AG04450 (cell line): Measurements from ENCODE around the gene ARHGAP45. TPM values are rescaled to one million over a fixed set of nuclear protein-coding genes. Genes with fewer than 3 reads are reported as not detected.
A peak's percentile ranks its signal among the peaks of the same experiment; 100 is the strongest.

Experiments
- CTCF ChIA-PET: fragments of 300-600, 350-600 bp; formaldehyde crosslinking; extraction: SDS; loops from one replicate; lab custom pipeline; 2022; ENCODE audit warnings: antibody characterized with exemption, inconsistent platforms; lab: Charles Lee
- POLR2A ChIA-PET: fragments of 350-600 bp; formaldehyde crosslinking; extraction: SDS; loops from one replicate; lab custom pipeline; 2021; ENCODE audit warnings: antibody characterized with exemption, inconsistent platforms; lab: Yijun Ruan, JAX
- DNase-seq: peaks from one replicate; pipeline ENCODE4 v3.0.0-alpha.2; 2011; ENCODE audit warnings: low read depth, low spot score
- H3K27ac ChIP-seq: one replicate; pipeline ENCODE4 v1.5.1; 2012; ENCODE audit warnings: low read depth, low read length, control low read depth
- H3K27me3 ChIP-seq: one replicate; pipeline ENCODE4 v1.6.0; 2012; ENCODE audit warnings: low read length; ENCODE audit not compliant: control insufficient read depth, insufficient read depth
- H3K4me3 ChIP-seq: 2 replicates; pipeline ENCODE4 v1.5.1; 2011; ENCODE audit warnings: mild to moderate bottlenecking, low read depth, low read length, control low read depth
- H3K9me3 ChIP-seq: 2 replicates; pipeline ENCODE4 v1.5.1; 2012; ENCODE audit warnings: low read length; ENCODE audit not compliant: control insufficient read depth, insufficient read depth
- polyA plus RNA-seq: library from polyadenylated mRNA; depleted of rRNA; stranded (reverse); fragments of >200 nt; gene quantifications from 2 replicates; pipeline ENCODE4 v1.2.3, GENCODE V29; 2011
- TF ChIP-seq, protein P1 (sequence below): IDR thresholded peaks from 2 replicates; pipeline ENCODE4 v1.5.1; 2011; ENCODE audit warnings: low read depth, low read length, control low read depth, inconsistent platforms

Gene ARHGAP45
- polyA plus RNA-seq, 1 experiment = 0.36 TPM

GRCh38 chr19:1039646-1040475, 27.1 kb upstream of the ARHGAP45 start, which contains the start of gene ABCA7:
Gene ABCA7, plus strand, starts transcription at chr19:1040107. Its CDS starts 1,255 bp downstream, at chr19:1041362.
- peak within 1 kb of the TSS; percentile 65 for H3K4me3 ChIP-seq
- H3K27me3 ChIP-seq = no peaks in the 10 kb centered on the region
- peak within 1 kb of the TSS; percentile 52 for H3K27ac ChIP-seq
- DNase-seq = peak; percentile 95
- CTCF ChIA-PET = interaction anchor here (0.7 to 1.1 kb wide), 2 partner anchors 11 to 225 kb away, joined by 3 read pairs; no protein-coding TSS in a partner anchor
- POLR2A ChIA-PET = interaction anchor here (0.6 to 8.2 kb wide), 13 partner anchors 11 to 229 kb away, joined by 3 to 126 read pairs (median 3); partner anchors contain the start of genes CNN2, GPX4 and RNU6-2
- TF ChIP-seq, protein P1, sequence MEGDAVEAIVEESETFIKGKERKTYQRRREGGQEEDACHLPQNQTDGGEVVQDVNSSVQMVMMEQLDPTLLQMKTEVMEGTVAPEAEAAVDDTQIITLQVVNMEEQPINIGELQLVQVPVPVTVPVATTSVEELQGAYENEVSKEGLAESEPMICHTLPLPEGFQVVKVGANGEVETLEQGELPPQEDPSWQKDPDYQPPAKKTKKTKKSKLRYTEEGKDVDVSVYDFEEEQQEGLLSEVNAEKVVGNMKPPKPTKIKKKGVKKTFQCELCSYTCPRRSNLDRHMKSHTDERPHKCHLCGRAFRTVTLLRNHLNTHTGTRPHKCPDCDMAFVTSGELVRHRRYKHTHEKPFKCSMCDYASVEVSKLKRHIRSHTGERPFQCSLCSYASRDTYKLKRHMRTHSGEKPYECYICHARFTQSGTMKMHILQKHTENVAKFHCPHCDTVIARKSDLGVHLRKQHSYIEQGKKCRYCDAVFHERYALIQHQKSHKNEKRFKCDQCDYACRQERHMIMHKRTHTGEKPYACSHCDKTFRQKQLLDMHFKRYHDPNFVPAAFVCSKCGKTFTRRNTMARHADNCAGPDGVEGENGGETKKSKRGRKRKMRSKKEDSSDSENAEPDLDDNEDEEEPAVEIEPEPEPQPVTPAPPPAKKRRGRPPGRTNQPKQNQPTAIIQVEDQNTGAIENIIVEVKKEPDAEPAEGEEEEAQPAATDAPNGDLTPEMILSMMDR = no peak; the same call in 1 of the 2 replicates
- H3K9me3 ChIP-seq = peaks cover 5% of the 10 kb centered on the region; the same call in 1 of the 2 replicates

DNA sequence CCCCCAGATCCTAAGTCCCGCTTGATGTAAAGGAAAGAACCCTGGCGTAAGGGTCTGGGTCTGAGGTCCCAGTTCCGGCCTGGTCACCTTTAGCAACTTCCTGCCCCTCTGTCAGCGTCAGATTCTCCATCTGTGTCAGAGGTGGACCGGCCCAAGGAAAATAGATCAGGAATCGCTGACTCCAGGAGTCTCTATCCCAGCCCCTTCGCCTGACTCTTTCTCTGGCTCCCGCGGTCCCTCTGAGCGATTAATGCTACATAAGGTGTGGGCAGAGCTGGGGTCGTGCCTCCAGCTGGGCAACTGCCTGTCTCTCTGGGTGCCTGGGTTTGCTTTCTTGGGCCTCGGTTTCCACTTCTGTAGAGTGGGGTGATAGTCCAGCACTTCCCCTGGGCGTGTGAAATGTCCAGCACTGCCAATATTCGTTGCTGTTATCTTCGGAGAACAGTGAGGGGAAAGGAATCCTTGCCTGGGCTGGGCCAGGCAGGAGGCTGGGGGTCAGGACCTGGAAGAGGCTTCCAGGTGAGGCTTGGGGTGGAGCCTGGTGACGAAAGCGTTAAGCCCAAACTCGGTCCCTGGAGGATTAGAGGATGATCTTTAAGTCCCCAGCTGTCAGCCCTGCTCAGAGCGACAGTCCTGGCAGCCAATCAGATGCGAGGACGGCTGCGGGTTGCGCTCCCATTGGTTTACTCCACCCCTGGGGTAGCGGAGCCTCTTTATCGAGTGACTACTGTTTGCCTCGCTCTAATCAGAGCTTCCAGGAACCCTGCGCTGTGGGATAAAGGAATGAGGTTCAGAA, 26.3 kb upstream of the ARHGAP45 start:
- ChIA-PET POLR2A (interaction anchor here (0.8 to 8.2 kb wide), 13 partner anchors 12 to 228 kb away, joined by 3 to 126 read pairs (median 4); partner anchors contain the start of genes CIRBP, CNN2, GPX4 and RNU6-2), CTCF (interaction anchor here (0.5 to 1.2 kb wide), 3 partner anchors 11 to 200 kb away, joined by 3 to 8 read pairs (median 3); no protein-coding TSS in a partner anchor)
- H3K9me3 ChIP-seq = peaks cover 12% of the 10 kb centered on the region; the same call in 1 of the 2 replicates
- DNase-seq = peak; percentile 90
- TF ChIP-seq, protein P1 = no peak
- peak overlapping the region; percentile 31 for H3K27ac ChIP-seq
- no peaks in the 10 kb centered on the region for H3K27me3 ChIP-seq
- H3K4me3 ChIP-seq = peak overlapping the region; percentile 65

DNA sequence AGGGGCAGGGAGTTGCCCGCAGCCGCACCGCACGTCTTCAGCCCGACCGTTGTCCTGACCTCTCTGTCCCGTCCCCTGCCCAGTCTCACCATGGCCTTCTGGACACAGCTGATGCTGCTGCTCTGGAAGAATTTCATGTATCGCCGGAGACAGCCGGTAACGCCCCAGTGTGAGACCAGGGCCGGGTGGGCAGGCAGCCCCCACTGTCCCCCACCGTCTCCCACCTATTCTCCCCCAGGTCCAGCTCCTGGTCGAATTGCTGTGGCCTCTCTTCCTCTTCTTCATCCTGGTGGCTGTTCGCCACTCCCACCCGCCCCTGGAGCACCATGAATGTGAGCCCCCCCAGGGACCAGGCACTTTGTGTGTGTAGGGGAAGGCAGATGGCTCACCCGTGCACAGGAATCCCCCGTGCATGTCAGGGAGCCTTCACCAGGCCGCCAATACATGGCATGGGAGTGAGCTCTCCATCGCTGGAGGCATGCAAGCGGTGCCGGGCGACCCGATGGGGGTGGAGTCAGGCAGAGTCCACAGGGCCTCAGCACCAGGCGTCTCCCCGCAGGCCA, 25.6 kb upstream of the ARHGAP45 start:
- H3K27ac ChIP-seq = no peak overlapping the region
- H3K27me3 ChIP-seq = no peaks in the 10 kb centered on the region
- DNase-seq = no peak
- peaks cover 19% of the 10 kb centered on the region for H3K9me3 ChIP-seq
- peak overlapping the region; percentile 65 for H3K4me3 ChIP-seq
- CTCF ChIA-PET = interaction anchor here (1.2 kb wide), 1 partner anchor 200 kb away, joined by 8 read pairs; no protein-coding TSS in a partner anchor
- POLR2A ChIA-PET = interaction anchor here (0.6 to 8.2 kb wide), 7 partner anchors 13 to 228 kb away, joined by 3 to 126 read pairs (median 5); partner anchors contain the start of genes CIRBP, CNN2 and GPX4
- TF ChIP-seq, protein P1 = no peak

DNA sequence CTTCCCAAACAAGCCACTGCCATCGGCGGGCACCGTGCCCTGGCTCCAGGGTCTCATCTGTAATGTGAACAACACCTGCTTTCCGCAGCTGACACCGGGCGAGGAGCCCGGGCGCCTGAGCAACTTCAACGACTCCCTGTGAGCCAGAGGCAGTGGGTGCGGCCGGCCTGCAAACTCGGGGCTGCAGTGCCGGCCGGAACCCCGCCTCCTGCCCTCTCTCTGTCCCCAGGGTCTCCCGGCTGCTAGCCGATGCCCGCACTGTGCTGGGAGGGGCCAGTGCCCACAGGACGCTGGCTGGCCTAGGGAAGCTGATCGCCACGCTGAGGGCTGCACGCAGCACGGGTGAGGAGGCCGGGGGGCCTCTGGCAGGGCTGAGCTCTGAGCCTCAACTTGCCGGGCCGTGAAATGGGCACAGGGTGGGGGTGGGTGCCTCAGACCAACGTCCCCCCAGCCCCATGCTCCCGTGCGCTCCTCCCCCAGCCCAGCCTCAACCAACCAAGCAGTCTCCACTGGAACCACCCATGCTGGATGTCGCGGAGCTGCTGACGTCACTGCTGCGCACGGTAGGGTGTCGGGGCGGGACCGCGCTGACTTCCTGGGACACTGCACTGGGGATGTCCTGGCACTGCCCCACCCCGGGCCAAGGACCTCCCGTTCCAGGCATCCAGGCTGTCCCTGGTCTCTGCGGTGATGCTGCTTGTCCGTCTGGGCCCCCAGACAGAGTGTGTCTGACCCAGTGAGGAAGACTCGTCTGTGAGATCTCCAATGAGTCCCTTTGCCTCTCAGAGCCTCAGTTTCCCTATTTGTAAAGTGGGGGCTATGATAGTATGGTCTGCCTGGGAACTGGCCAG, 24.9 kb upstream of the ARHGAP45 start:
- Histone ChIP-seq H3K27me3 (no peaks in the 10 kb centered on the region), H3K9me3 (peaks cover 26% of the 10 kb centered on the region), H3K27ac (no peak overlapping the region), H3K4me3 (no peak overlapping the region)
- TF ChIP-seq, protein P1 = no peak
- no peak for DNase-seq
- ChIA-PET POLR2A (interaction anchor here (0.6 to 8.2 kb wide), 7 partner anchors 13 to 242 kb away, joined by 3 to 126 read pairs (median 5); partner anchors contain the start of genes CIRBP, CNN2 and GPX4), CTCF (interaction anchor here (1.2 kb wide), 1 partner anchor 199 kb away, joined by 8 read pairs; no protein-coding TSS in a partner anchor)
